GM12891 (cell line): ENCODE results near the gene SREK1IP1.

ENCODE experiments used
- POLR2A ChIP-seq: IDR thresholded peaks from 2 replicates; pipeline ENCODE4 v1.6.1; 2011; ENCODE audit warnings: low read depth, low read length, control low read depth
- SPI1 ChIP-seq: IDR thresholded peaks from 2 replicates; pipeline ENCODE4 v1.6.1; 2011; ENCODE audit warnings: low read depth, low read length, control low read depth

DNA sequence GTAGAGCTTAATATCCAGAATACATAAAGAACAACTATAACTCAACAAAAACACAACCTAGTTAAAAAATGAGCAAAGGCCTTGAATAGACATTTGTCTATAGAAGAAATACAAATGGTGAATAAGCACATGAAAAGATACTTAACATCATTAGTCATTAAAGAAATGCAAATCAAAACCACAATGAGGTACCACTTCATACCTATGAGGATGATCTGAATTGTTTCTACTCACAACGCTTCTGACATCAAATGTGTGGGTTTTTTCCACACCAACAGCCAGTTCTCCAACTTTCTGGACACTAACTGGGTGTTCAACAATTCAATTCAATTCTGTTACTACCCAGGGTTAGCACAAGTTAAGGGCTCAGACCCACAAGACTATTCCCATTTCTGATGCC, 22.0 kb downstream of the SREK1IP1 start:
- no peak for TF ChIP-seq POLR2A
- TF ChIP-seq SPI1 = no peak
